H1 (cell line): ENCODE data around the gene KCNIP3. TPM values are rescaled to one million over a fixed set of nuclear protein-coding genes. Genes with fewer than 3 reads are reported as not detected.

Experiments used
- CTCF ChIA-PET: fragments of 300-600 bp; sonication (Branson Sonifier 250); formaldehyde crosslinking; loops from one replicate; lab custom pipeline; 2021; ENCODE audit not compliant: partially characterized antibody; lab: Charles Lee
- POLR2A ChIA-PET: fragments of 300-600 bp; sonication (Branson Sonifier 250); formaldehyde crosslinking; loops from one replicate; lab custom pipeline; 2021; ENCODE audit warnings: inconsistent platforms; ENCODE audit not compliant: partially characterized antibody; lab: Charles Lee
- DNase-seq, 2 experiments: peaks; one replicate each; pipeline versions ENCODE4 v3.0.0 to v3.0.0-alpha.2; 2010 to 2022; ENCODE audit warnings: low spot score in 2 of 2, low read depth in 1 of 2, mixed read lengths in 1 of 2
- FAIRE-seq: peaks from 2 replicates; lab custom pipeline; 2011; peaks lifted over from hg19 to GRCh38; lab: Jason Lieb, UNC
- H2AFZ ChIP-seq: 2 replicates; pipeline ENCODE4 v1.8.1; 2012; ENCODE audit warnings: low read length, inconsistent platforms
- H2AK5ac ChIP-seq: 2 replicates; pipeline ENCODE4 v1.6.1; 2013; ENCODE audit warnings: low read depth, low read length
- H2BK120ac ChIP-seq: replicated peaks from 2 replicates; pipeline ENCODE3; 2013; ENCODE audit warnings: low read depth, low read length, inconsistent platforms
- H2BK12ac ChIP-seq: 2 replicates; pipeline ENCODE4 v1.6.1; 2013; ENCODE audit warnings: low read depth, low read length
- H2BK15ac ChIP-seq: 2 replicates; pipeline ENCODE4 v1.6.1; 2013; ENCODE audit warnings: low read length
- H2BK20ac ChIP-seq: 2 replicates; pipeline ENCODE4 v1.6.1; 2013; ENCODE audit warnings: low read length
- H2BK5ac ChIP-seq: 2 replicates; pipeline ENCODE4 v1.6.1; 2013; ENCODE audit warnings: low read depth, low read length
- H3K14ac ChIP-seq: 2 replicates; pipeline ENCODE4 v1.6.1; 2013; ENCODE audit warnings: inconsistent platforms; ENCODE audit not compliant: insufficient read length
- H3K18ac ChIP-seq: 2 replicates; pipeline ENCODE4 v1.6.1; 2013; ENCODE audit warnings: low read length; ENCODE audit errors: extremely low read depth
- H3K23ac ChIP-seq: 2 replicates; pipeline ENCODE4 v1.6.1; 2013; ENCODE audit warnings: inconsistent platforms; ENCODE audit not compliant: insufficient read length
- H3K23me2 ChIP-seq: 2 replicates; pipeline ENCODE4 v1.6.1; 2013; ENCODE audit warnings: low read depth, low read length
- H3K27ac ChIP-seq: 2 replicates; pipeline ENCODE4 v1.6.1; 2011; ENCODE audit warnings: low read depth, low read length, inconsistent platforms
- H3K27me3 ChIP-seq, 4 experiments: replicated peaks in 1 of 4; 1 replicate in 1 of 4; 2 replicates in 3 of 4; pipeline versions ENCODE4 v1.6.1 to v1.8.1; 2011 to 2013; ENCODE audit warnings: low read length in 3 of 4, mild to moderate bottlenecking in 3 of 4, inconsistent platforms in 2 of 4, mixed read lengths in 2 of 4, moderate library complexity in 1 of 4; ENCODE audit not compliant: control insufficient read depth in 3 of 4, insufficient read depth in 3 of 4; ENCODE audit errors: extremely low read depth in 1 of 4
- H3K36me3 ChIP-seq, 4 experiments: 2 replicates each; pipeline versions ENCODE4 v1.6.1 to v1.8.1; 2011 to 2013; ENCODE audit warnings: mild to moderate bottlenecking in 4 of 4, low read length in 3 of 4, moderate library complexity in 2 of 4, control low read depth in 1 of 4, inconsistent platforms in 1 of 4; ENCODE audit not compliant: insufficient read depth in 4 of 4, control insufficient read depth in 2 of 4
- H3K4ac ChIP-seq: replicated peaks from 2 replicates; pipeline ENCODE3; 2013; ENCODE audit warnings: low read length, low read depth, mixed read lengths, inconsistent platforms; ENCODE audit not compliant: insufficient read length
- H3K4me1 ChIP-seq, 4 experiments: replicated peaks in 1 of 4; 1 replicate in 1 of 4; 2 replicates in 3 of 4; pipeline versions ENCODE4 v1.6.1 to v1.8.1; 2011 to 2013; ENCODE audit warnings: low read length in 3 of 4, inconsistent platforms in 2 of 4, mixed read lengths in 1 of 4; ENCODE audit not compliant: insufficient read depth in 4 of 4, control insufficient read depth in 3 of 4
- H3K4me2 ChIP-seq, 2 experiments: 2 replicates each; pipeline versions ENCODE4 v1.6.1 to v1.8.1; 2011 to 2013; ENCODE audit warnings: low read depth in 2 of 2, low read length in 2 of 2, control low read depth in 1 of 2, inconsistent platforms in 1 of 2, mild to moderate bottlenecking in 1 of 2; ENCODE audit not compliant: insufficient read depth in 1 of 2
- H3K4me3 ChIP-seq, 4 experiments: fragments of 200-600, 300-600 bp in 1 of 4; sonication (generic), shearing (Covaris generic), sonication (Bioruptor Twin) in 1 of 4; 2 replicates each; pipeline versions ENCODE4 v1.5.1 to v1.8.1; 2011 to 2016; ENCODE audit warnings: low read length in 4 of 4, low read depth in 3 of 4, control low read depth in 2 of 4, inconsistent platforms in 2 of 4, mild to moderate bottlenecking in 2 of 4, mixed read lengths in 1 of 4, moderate library complexity in 1 of 4; ENCODE audit not compliant: insufficient read depth in 2 of 4; ENCODE audit errors: extremely low read depth in 1 of 4
- H3K56ac ChIP-seq: replicated peaks from 2 replicates; pipeline ENCODE3; 2013; ENCODE audit warnings: low read depth, mild to moderate bottlenecking, mixed read lengths, low read length, inconsistent platforms; ENCODE audit not compliant: insufficient read length
- H3K79me1 ChIP-seq: 2 replicates; pipeline ENCODE4 v1.6.1; 2013; ENCODE audit warnings: low read depth, low read length, control low read depth
- H3K79me2 ChIP-seq, 2 experiments: 2 replicates each; pipeline versions ENCODE4 v1.6.1 to v1.8.1; 2012 to 2013; ENCODE audit warnings: low read length in 2 of 2, mild to moderate bottlenecking in 2 of 2, inconsistent platforms in 1 of 2; ENCODE audit not compliant: insufficient read depth in 2 of 2, control insufficient read depth in 1 of 2
- H3K9ac ChIP-seq, 4 experiments: replicated peaks in 1 of 4; 1 replicate in 1 of 4; 2 replicates in 3 of 4; pipeline versions ENCODE4 v1.6.1 to v1.8.1; 2011 to 2013; ENCODE audit warnings: low read depth in 3 of 4, low read length in 3 of 4, control low read depth in 2 of 4, mild to moderate bottlenecking in 2 of 4, moderate library complexity in 2 of 4, inconsistent platforms in 1 of 4; ENCODE audit errors: extremely low read depth in 1 of 4
- H3K9me3 ChIP-seq, 2 experiments: 2 replicates each; pipeline versions ENCODE4 v1.6.1 to v1.8.1; 2012 to 2013; ENCODE audit warnings: mild to moderate bottlenecking in 2 of 2, moderate library complexity in 2 of 2, control low read depth in 1 of 2, inconsistent platforms in 1 of 2, low read depth in 1 of 2, low read length in 1 of 2, mixed read lengths in 1 of 2; ENCODE audit not compliant: insufficient read depth in 2 of 2
- H4K20me1 ChIP-seq, 2 experiments: replicated peaks in 1 of 2; 2 replicates each; pipeline versions ENCODE3 to v1.8.1; 2011 to 2013; ENCODE audit warnings: inconsistent platforms in 2 of 2, low read length in 2 of 2, mild to moderate bottlenecking in 1 of 2; ENCODE audit not compliant: insufficient read depth in 2 of 2, control insufficient read depth in 1 of 2
- H4K5ac ChIP-seq: 2 replicates; pipeline ENCODE4 v1.6.1; 2013; ENCODE audit warnings: low read length, low read depth, mixed read lengths, inconsistent platforms; ENCODE audit not compliant: insufficient read length
- H4K8ac ChIP-seq: 2 replicates; pipeline ENCODE4 v1.8.0; 2013; ENCODE audit warnings: mild to moderate bottlenecking, moderate library complexity, low read length, inconsistent platforms; ENCODE audit not compliant: insufficient read depth; ENCODE audit errors: extremely low read depth
- H4K91ac ChIP-seq: replicated peaks from 2 replicates; pipeline ENCODE3; 2013; ENCODE audit warnings: low read length, mixed read lengths, inconsistent platforms; ENCODE audit not compliant: insufficient read length
- BRCA1 ChIP-seq: IDR thresholded peaks from 2 replicates; pipeline ENCODE4 v1.6.1; 2012; ENCODE audit warnings: low read depth, low read length, improper control_type of control experiment
- CHD2 ChIP-seq: IDR thresholded peaks from 2 replicates; pipeline ENCODE4 v1.6.1; 2012; ENCODE audit warnings: low read length, improper control_type of control experiment
- RFX5 ChIP-seq: IDR thresholded peaks from 2 replicates; pipeline ENCODE4 v1.6.1; 2011; ENCODE audit warnings: low read depth, low read length, improper control_type of control experiment, borderline replicate concordance
- SUZ12 ChIP-seq: fragments of 200-600 bp; sonication (generic); IDR thresholded peaks from 2 replicates; pipeline ENCODE4 v1.6.1; 2012; ENCODE audit warnings: mild to moderate bottlenecking, inconsistent platforms, low read length, moderate library complexity, mixed read lengths
- WGBS, 2 experiments: shearing (Covaris generic) in 1 of 2; methylation state at CpG; one replicate each; pipeline versions ENCODE4 v1.1.6 to v1.1.7; 2013 to 2015; ENCODE audit warnings: low lambda C conversion rate in 2 of 2, mixed read lengths in 2 of 2, inconsistent platforms in 1 of 2, low coverage in 1 of 2, missing lambda C conversion rate in 1 of 2; ENCODE audit not compliant: insufficient replicate concordance in 2 of 2, insufficient coverage in 1 of 2, insufficient read length in 1 of 2; ENCODE audit errors: extremely low coverage in 1 of 2, missing lambda C conversion rate in 1 of 2; 5-methylcytosine and 5-hydroxymethylcytosine counted together
- polyA plus RNA-seq, 7 experiments: library from polyadenylated mRNA; depleted of rRNA in 3 of 7; stranded (reverse) in 5 of 7; unstranded in 2 of 7; fragments of >200 nt in 5 of 7; fragments of 200-250 nt in 2 of 7; gene quantifications; 1 replicate in 5 of 7; 2 replicates in 1 of 7; 4 replicates in 1 of 7; pipeline versions ENCODE4 v1.2.1 to v1.2.3, GENCODE V29; 2011 to 2013; ENCODE audit warnings: missing spikeins in 2 of 7, mixed read lengths in 2 of 7
- total RNA-seq: library from RNA; stranded (reverse); fragmentation: NEBNext Ultra II Directional; extraction: Animal tissue kit (Norgen Biotek cat#: 25700); gene quantifications from 2 replicates; pipeline ENCODE4 v1.2.1, GENCODE V29; 2021

The KCNIP3 gene
- total and polyA plus RNA-seq, 2 of the 8 experiments (the other 6 are each of a cell fraction or from before 2014, with no cell fraction given): 0.33 to 1.9 TPM

DNA sequence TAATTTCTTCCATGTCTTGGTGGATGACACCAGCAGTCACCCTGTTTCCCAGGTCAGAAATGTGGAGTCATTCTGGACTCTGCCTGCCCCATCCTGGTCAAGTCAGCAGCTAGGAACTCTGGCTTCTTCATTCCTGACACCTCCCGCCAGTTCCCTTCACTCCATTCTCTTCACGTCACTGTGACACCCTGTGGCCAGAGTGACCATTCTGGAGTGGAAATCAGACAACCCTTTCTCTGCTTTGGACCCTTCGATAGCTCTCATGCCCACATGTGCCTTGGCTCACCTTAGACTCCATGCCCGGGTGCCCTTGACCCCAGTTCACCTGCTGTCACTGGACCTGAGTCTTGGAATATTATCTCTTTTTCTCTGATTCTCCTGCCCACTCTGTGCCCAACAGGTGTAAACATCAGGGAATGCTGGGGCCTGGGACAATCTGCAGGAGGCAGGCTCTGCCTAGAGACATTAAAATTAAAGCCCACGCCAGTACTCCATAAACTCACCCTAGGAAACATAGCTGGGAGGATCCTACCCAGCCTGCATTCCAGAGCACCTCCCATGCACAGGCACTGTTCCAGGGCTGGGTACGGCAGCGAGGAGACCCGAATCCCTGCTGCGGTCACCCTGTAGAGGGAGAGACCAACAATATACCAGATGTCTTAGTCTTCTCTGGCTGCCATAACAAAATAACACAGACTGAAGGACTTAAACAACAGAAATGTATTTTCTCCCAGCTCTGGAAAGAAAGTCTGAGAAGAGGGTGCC, 64.3 kb downstream of the KCNIP3 start:
- Histone ChIP-seq H3K9ac (no peak overlapping the region), H2BK5ac (no peak overlapping the region), H3K4me3 (no peak overlapping the region), H4K8ac (no peak overlapping the region), H3K23ac (no peak overlapping the region), H3K36me3 (no peaks in the 10 kb centered on the region), H3K9me3 (peaks cover 67 to 85% of the 10 kb centered on the region in 2 experiments), H2BK120ac (no peak overlapping the region), H3K14ac (no peak overlapping the region), H2BK15ac (no peak overlapping the region), H3K4ac (no peak overlapping the region), H3K4me2 (no peak overlapping the region), H3K27me3 (no peaks in the 10 kb centered on the region), H2BK12ac (no peak overlapping the region), H3K4me1 (no peaks in the 10 kb centered on the region), H4K5ac (no peak overlapping the region), H4K20me1 (no peaks in the 10 kb centered on the region), H3K79me1 (no peaks in the 10 kb centered on the region), H4K91ac (no peak overlapping the region), H3K27ac (no peak overlapping the region), H3K79me2 (no peaks in the 10 kb centered on the region), H3K18ac (no peak overlapping the region), H2BK20ac (no peak overlapping the region), H3K56ac (no peak overlapping the region), H2AK5ac (no peak overlapping the region), H2AFZ (no peak overlapping the region), H3K23me2 (no peaks in the 10 kb centered on the region)
- ChIA-PET CTCF (no interaction called here), POLR2A (no interaction called here)
- DNase-seq (no peak), FAIRE-seq (no peak)
- 82% methylated on average over 9 of the region's 9 CpGs; no CpG with 5 or more reads in 1 of the 2 experiments for WGBS, 2 experiments
- TF ChIP-seq RFX5 (no peak), CHD2 (no peak), BRCA1 (no peak), SUZ12 (no peak)
